ENCODE results near the gene UNC13A. TPM values are rescaled to one million over a fixed set of nuclear protein-coding genes. Genes with fewer than 3 reads are reported as not detected.

UNC13A gene
- total RNA-seq, 1 experiment from 2014 or later: 0.28 TPM

DNA sequence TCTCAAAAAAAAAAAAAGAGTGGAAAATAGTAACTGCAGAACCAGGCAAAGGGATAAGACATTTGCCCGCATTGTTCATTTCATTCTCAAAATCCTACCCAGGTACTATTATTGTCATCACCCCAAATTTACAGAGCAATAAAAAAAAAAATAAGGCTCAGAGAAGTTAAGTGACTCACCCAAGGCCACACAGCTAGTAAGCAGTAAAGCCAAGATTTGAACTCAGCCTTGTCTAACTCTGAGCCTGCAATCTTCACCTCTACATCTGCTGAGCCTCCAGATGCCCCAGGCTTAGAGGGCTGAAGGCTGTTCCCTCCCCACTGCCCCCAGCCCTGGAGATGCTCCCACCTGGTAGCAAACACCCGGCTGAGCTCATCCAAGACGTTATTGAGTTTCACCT is 61.0 kb downstream of the UNC13A start:
- Mint-ChIP-seq H3K4me3 (ENCODE audit: low read depth, unreplicated experiment) (no peak overlapping the region), H3K27me3 (ENCODE audit: unreplicated experiment) (peaks cover 21% of the 10 kb centered on the region), H3K36me3 (ENCODE audit: insufficient read depth, unreplicated experiment) (no peaks in the 10 kb centered on the region), H3K9me3 (ENCODE audit: low read depth, unreplicated experiment) (no peaks in the 10 kb centered on the region), H3K4me1 (ENCODE audit: low read depth, unreplicated experiment) (no peaks in the 10 kb centered on the region), H3K27ac (ENCODE audit: unreplicated experiment) (no peak overlapping the region)
- no TSS peak for BruUV-seq (replicated peaks)
- CTCF ChIA-PET: interaction anchor here (0.7 kb wide), 1 partner anchor 12 kb away, joined by 3 read pairs; no protein-coding TSS in a partner anchor
- TF ChIP-seq, protein P1, sequence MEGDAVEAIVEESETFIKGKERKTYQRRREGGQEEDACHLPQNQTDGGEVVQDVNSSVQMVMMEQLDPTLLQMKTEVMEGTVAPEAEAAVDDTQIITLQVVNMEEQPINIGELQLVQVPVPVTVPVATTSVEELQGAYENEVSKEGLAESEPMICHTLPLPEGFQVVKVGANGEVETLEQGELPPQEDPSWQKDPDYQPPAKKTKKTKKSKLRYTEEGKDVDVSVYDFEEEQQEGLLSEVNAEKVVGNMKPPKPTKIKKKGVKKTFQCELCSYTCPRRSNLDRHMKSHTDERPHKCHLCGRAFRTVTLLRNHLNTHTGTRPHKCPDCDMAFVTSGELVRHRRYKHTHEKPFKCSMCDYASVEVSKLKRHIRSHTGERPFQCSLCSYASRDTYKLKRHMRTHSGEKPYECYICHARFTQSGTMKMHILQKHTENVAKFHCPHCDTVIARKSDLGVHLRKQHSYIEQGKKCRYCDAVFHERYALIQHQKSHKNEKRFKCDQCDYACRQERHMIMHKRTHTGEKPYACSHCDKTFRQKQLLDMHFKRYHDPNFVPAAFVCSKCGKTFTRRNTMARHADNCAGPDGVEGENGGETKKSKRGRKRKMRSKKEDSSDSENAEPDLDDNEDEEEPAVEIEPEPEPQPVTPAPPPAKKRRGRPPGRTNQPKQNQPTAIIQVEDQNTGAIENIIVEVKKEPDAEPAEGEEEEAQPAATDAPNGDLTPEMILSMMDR (IDR thresholded peaks at IDR 0.05; ENCODE audit: unreplicated experiment): no peak
- intact Hi-C loops (cut with micrococcal nuclease; ENCODE audit: unreplicated experiment): no loop called here
- DNase-seq: no peak

- H3K4me1 Mint-ChIP-seq (ENCODE audit: low read depth, unreplicated experiment): no peaks in the 10 kb centered on the region
- CTCF ChIA-PET: interaction anchor here (0.7 kb wide), 1 partner anchor 13 kb away, joined by 3 read pairs; no protein-coding TSS in a partner anchor
- no peak overlapping the region for H3K27ac Mint-ChIP-seq (ENCODE audit: unreplicated experiment)
- TF ChIP-seq, protein P1 (IDR thresholded peaks at IDR 0.05; ENCODE audit: unreplicated experiment): no peak
- no peaks in the 10 kb centered on the region for H3K9me3 Mint-ChIP-seq (ENCODE audit: low read depth, unreplicated experiment)
- DNase-seq: no peak
- no peak overlapping the region for H3K4me3 Mint-ChIP-seq (ENCODE audit: low read depth, unreplicated experiment)
- peaks cover 27% of the 10 kb centered on the region for H3K27me3 Mint-ChIP-seq (ENCODE audit: unreplicated experiment)
- no TSS peak for BruUV-seq (replicated peaks)
- no peaks in the 10 kb centered on the region for H3K36me3 Mint-ChIP-seq (ENCODE audit: insufficient read depth, unreplicated experiment)
- intact Hi-C loops (cut with micrococcal nuclease; ENCODE audit: unreplicated experiment): no loop called here
These were observed 61.6 kb downstream of the UNC13A start for GRCh38 chr19:17626456-17627015.

- CTCF ChIA-PET: no interaction called here
- Mint-ChIP-seq H3K4me1 (ENCODE audit: low read depth, unreplicated experiment) (no peaks in the 10 kb centered on the region), H3K27me3 (ENCODE audit: unreplicated experiment) (peaks cover 33% of the 10 kb centered on the region), H3K9me3 (ENCODE audit: low read depth, unreplicated experiment) (no peaks in the 10 kb centered on the region), H3K27ac (ENCODE audit: unreplicated experiment) (no peak overlapping the region), H3K4me3 (ENCODE audit: low read depth, unreplicated experiment) (no peak overlapping the region), H3K36me3 (ENCODE audit: insufficient read depth, unreplicated experiment) (no peaks in the 10 kb centered on the region)
- BruUV-seq (replicated peaks): no TSS peak
- TF ChIP-seq, protein P1 (IDR thresholded peaks at IDR 0.05; ENCODE audit: unreplicated experiment): no peak
- intact Hi-C loops (cut with micrococcal nuclease; ENCODE audit: unreplicated experiment): no loop called here
- DNase-seq: no peak
These were observed 62.2 kb downstream of the UNC13A start for GRCh38 chr19:17625980-17626379.

- Mint-ChIP-seq H3K36me3 (ENCODE audit: insufficient read depth, unreplicated experiment) (no peaks in the 10 kb centered on the region), H3K27me3 (ENCODE audit: unreplicated experiment) (peaks cover 36% of the 10 kb centered on the region), H3K4me3 (ENCODE audit: low read depth, unreplicated experiment) (no peak overlapping the region), H3K27ac (ENCODE audit: unreplicated experiment) (no peak overlapping the region), H3K9me3 (ENCODE audit: low read depth, unreplicated experiment) (no peaks in the 10 kb centered on the region), H3K4me1 (ENCODE audit: low read depth, unreplicated experiment) (no peaks in the 10 kb centered on the region)
- CTCF ChIA-PET: no interaction called here
- no TSS peak for BruUV-seq (replicated peaks)
- TF ChIP-seq, protein P1 (IDR thresholded peaks at IDR 0.05; ENCODE audit: unreplicated experiment): no peak
- no peak for DNase-seq
- intact Hi-C loops (cut with micrococcal nuclease; ENCODE audit: unreplicated experiment): no loop called here
These were observed 63.1 kb downstream of the UNC13A start for GRCh38 chr19:17625043-17625442.
